GM21723 (cell line): Measurements from ENCODE around the gene PDE6H.

Experiments used
- ATAC-seq: cut with Tn5 transposase; IDR thresholded peaks from one replicate; pipeline ENCODE4 v1.9.1; 2021; ENCODE audit warnings: mild to moderate bottlenecking, moderate library complexity; ENCODE audit not compliant: unreplicated experiment

The PDE6H gene

GRCh38 chr12:14972816-14973215 lies at the start of gene PDE6H:
PDE6H (plus strand) TSS chr12:14973042; CDS start chr12:14978013, 4,971 bp downstream.
- no peak for ATAC-seq

GRCh38 chr12:14923944-14924343 lies 48.9 kb upstream of the PDE6H start:
- ATAC-seq = no peak

GRCh38 chr12:14924541-14924940 lies 48.3 kb upstream of the PDE6H start:
- no peak for ATAC-seq

GRCh38 chr12:14927267-14927666 lies 45.6 kb upstream of the PDE6H start:
- no peak for ATAC-seq

GRCh38 chr12:14928931-14929330 lies 43.9 kb upstream of the PDE6H start:
- ATAC-seq = no peak

- ATAC-seq = no peak
Observed at GRCh38 chr12:14930299-14930698, 42.5 kb upstream of the PDE6H start.

GRCh38 chr12:14931359-14931758 lies 41.5 kb upstream of the PDE6H start:
- no peak for ATAC-seq

- ATAC-seq = no peak
Observed at GRCh38 chr12:14931791-14932560, 40.9 kb upstream of the PDE6H start.

GRCh38 chr12:14934511-14934910 lies 38.3 kb upstream of the PDE6H start:
- ATAC-seq = no peak

GRCh38 chr12:14935031-14935430 lies 37.8 kb upstream of the PDE6H start:
- ATAC-seq = no peak

GRCh38 chr12:14936224-14936861 lies 36.5 kb upstream of the PDE6H start:
- ATAC-seq = no peak

- ATAC-seq = no peak
Observed at GRCh38 chr12:14937014-14937413, 35.8 kb upstream of the PDE6H start.

- ATAC-seq = no peak
Observed at GRCh38 chr12:14937689-14938088, 35.2 kb upstream of the PDE6H start.

- ATAC-seq = no peak
Observed at GRCh38 chr12:14938301-14938700, 34.5 kb upstream of the PDE6H start, which contains the start of gene ERP27. ERP27 (minus strand) TSS chr12:14938537; CDS start chr12:14938508, 29 bp downstream.

- ATAC-seq = no peak
Observed at GRCh38 chr12:14941369-14941768, 31.5 kb upstream of the PDE6H start.

- ATAC-seq = no peak
Observed at GRCh38 chr12:14942196-14942931, 30.5 kb upstream of the PDE6H start.

GRCh38 chr12:14946162-14946561 lies 26.7 kb upstream of the PDE6H start:
- no peak for ATAC-seq

- no peak for ATAC-seq
Observed at GRCh38 chr12:14946861-14947260, 26.0 kb upstream of the PDE6H start.

GRCh38 chr12:14948672-14949071 lies 24.2 kb upstream of the PDE6H start:
- ATAC-seq = peak; percentile 92

- no peak for ATAC-seq
Observed at GRCh38 chr12:14949631-14950030, 23.2 kb upstream of the PDE6H start.

GRCh38 chr12:14950421-14950820 lies 22.4 kb upstream of the PDE6H start:
- no peak for ATAC-seq
